Vein endothelial cell (primary cell): Measurements from ENCODE around the gene TRIM9. TPM values are rescaled to one million over a fixed set of nuclear protein-coding genes. Genes with fewer than 3 reads are reported as not detected.

ENCODE experiments used
- total RNA-seq: library from RNA; depleted of rRNA; stranded (reverse); fragments of >200 nt; gene quantifications from 2 replicates; pipeline ENCODE4 v1.2.3, GENCODE V29; 2012

TRIM9 gene
- total RNA-seq: under 0.01 TPM in 2 replicates

DNA sequence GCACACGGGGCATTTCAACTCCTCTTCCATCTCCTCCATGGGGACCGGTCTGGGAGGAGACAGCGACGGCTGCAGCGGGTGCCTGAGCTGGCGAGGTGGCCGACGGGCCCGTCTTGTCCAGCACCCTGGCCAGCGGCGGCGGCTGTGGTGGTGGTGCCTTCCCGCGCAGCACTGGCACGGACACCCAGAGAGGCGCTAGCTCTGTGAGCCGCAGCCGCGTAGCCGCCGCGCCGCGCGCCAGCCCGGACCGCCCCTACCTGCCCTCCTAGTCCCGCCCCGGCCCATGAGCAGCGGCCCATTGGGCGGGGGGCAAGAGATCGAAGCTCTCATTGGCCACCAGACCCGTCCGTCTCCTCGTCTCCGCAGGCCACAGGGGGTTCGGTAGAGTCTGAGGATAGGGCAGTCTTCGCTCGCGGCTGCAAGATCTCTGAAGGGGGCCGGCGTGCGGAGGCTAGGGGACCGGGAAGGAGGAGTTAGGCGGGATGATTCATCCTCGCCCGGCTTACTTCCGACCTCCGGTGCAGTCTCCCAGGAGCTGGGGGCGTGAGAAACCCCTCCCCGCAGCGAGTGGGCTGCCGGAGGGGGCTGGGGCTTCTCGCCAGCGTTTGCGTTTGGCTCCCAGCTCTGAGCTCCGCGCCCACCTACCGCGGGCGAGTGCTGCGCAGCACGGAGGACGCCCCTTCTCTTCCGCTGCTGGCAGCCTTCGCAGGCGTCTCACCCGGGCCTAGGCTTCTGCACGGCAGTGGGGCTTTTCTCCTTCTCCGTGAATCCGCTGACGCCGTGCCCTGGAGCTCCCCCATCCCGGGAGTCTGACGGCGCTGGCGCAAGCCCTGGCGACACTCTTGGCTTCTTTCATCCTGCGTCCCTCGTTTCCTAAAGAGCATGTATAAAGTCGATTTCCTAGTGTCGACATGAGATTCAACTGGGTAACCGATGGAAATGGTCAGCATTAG lies at the start of gene TRIM9:
Gene TRIM9 (minus strand): TSS at position 205 of the 953 bp plus-strand sequence. CDS start 166 bp downstream, at position 39.

DNA sequence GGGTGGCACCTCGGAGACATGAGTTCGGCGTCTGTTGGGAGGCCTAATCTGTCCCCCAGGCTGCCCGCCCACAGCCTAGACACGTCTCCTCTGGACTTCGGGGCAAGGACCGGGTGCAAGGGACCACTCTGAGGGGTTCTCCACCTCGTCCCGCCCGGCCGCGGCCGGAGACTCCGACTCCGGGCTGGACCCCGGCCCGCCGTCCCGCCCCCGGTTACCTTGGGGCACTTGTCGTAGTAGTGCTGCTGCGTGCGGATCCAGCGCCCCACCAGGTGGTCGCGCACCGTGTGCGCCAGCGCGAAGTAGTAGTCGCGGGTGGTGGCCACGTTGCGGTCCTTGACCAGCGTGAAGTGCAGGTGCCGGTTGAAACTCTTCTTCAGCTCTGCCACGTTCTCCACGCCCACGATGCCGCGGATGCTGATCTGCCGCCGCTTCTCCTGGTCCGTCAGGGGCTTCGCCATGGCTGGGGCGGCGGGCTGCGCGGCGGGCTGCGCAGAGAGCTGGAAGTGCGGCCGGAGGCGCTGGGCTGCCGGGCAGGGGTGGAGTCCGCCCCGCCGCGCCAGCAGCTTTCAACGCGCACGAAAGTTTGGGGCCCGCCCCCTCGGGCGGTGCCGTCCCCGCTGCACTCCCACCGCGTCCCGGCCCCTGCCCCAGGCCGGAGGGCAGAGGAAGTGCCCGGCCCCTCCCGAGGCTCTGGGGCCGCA lies 150.8 kb downstream of the TRIM9 start, which contains the start of gene PYGL:
Gene PYGL (minus strand): TSS at position 541 of the 704 bp plus-strand sequence. CDS start 80 bp downstream, at position 461.

Other genes starting within 250 kb of the TRIM9 start
- not detected in 2 replicates for gene ABHD12B, start 223.1 kb downstream of the TRIM9 start, total RNA-seq
- gene PYGL, start 150.6 kb downstream of the TRIM9 start, total RNA-seq: 54.5 and 55.3 TPM in 2 replicates
- 51.3 and 62.2 TPM in 2 replicates for gene TMX1, start 145.1 kb upstream of the TRIM9 start, total RNA-seq